Breast epithelium (tissue), 3 donors: ENCODE data around the gene POLR2C.

ENCODE experiments used
- POLR2A ChIP-seq: fragments of 450-650 bp; IDR thresholded peaks from one replicate; pipeline ENCODE4 v1.6.1; 2016; ENCODE audit warnings: antibody characterized with exemption, mild to moderate bottlenecking, moderate library complexity
- POLR2AphosphoS5 ChIP-seq, 3 donors: sonication (generic); formaldehyde crosslinking; IDR thresholded peaks; one replicate each; pipeline ENCODE4 v1.6.1; 2017; ENCODE audit warnings: antibody characterized with exemption in 3 of 3
- TF ChIP-seq, protein P1 (sequence below), 3 donors: fragments of 450-650 bp; IDR thresholded peaks; one replicate each; pipeline ENCODE4 v1.5.1; 2016 to 2017; ENCODE audit warnings: antibody characterized with exemption in 3 of 3, mild to moderate bottlenecking in 3 of 3, moderate library complexity in 3 of 3

DNA sequence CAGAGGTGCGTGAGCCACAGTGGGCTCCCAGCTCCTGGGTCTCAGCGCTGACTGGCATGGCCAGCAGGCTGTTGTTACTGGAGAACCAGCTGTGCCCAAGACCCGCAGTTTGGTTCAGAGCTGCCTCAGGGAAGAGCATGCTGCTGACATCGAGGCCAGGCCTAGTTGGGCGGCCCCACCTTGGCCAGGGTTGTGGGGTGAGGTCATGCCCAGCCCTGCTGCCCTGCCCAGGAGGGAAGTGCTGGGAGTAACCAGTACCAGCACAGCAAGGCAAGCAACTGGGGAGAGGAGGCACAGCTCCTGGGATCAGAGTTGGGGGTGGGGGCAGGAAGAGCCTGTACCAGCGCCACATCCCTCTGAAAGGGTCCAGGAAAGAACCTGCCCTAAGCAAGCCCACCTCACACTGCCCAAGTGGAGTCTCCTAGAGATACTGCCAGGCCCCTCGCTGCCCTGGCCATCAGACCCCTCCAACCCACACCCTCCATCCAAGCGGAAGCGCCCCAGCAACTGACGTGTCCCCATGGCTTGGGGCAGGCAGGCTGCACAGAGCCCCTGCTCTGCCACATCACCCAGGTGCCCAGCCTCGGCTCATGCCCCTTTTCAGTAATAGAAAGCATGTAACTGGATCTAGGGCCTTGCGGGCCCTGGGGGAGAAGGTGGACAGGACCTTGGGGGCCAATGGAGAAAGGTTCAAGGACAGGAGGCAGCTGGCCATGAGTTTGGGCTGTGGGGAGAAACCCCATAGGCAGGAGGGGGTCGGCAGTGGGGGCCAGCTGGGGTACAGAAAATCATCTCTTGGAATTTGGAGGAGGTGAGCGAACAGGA, 22.8 kb downstream of the POLR2C start:
- TF ChIP-seq, protein P1, sequence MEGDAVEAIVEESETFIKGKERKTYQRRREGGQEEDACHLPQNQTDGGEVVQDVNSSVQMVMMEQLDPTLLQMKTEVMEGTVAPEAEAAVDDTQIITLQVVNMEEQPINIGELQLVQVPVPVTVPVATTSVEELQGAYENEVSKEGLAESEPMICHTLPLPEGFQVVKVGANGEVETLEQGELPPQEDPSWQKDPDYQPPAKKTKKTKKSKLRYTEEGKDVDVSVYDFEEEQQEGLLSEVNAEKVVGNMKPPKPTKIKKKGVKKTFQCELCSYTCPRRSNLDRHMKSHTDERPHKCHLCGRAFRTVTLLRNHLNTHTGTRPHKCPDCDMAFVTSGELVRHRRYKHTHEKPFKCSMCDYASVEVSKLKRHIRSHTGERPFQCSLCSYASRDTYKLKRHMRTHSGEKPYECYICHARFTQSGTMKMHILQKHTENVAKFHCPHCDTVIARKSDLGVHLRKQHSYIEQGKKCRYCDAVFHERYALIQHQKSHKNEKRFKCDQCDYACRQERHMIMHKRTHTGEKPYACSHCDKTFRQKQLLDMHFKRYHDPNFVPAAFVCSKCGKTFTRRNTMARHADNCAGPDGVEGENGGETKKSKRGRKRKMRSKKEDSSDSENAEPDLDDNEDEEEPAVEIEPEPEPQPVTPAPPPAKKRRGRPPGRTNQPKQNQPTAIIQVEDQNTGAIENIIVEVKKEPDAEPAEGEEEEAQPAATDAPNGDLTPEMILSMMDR (IDR thresholded peaks at IDR 0.05): no peak
- TF ChIP-seq POLR2A (no peak), POLR2AphosphoS5 (IDR thresholded peaks at IDR 0.05) (no peak)
